ENCODE measurements around the gene FBXL17. TPM values are rescaled to one million over a fixed set of nuclear protein-coding genes. Genes with fewer than 3 reads are reported as not detected.

Gene FBXL17
- total and polyA plus RNA-seq, 2 of the 13 experiments (the other 11 are each of a cell fraction or from before 2014, with no cell fraction given), result 3.0 to 7.9 TPM

DNA sequence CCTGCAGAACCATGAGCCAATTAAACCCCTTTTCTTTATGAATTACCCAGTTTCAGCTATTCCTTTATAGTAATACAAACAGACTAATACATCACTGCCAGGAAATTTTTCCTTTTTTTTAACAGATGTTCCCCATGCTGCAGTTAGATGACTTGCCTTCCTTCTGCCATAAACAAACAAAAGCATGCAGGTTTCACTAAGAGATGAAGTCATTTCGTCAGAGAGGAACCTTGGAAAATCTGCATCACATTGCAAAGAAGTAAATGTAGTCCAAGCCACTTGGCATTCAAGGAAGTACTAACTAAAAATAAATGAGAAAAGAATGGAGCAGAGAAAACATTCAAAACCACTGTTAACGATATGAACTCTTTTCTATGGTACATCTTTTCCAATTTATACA, 517.1 kb downstream of the FBXL17 start (continued):
- TF ChIP-seq, protein P1, sequence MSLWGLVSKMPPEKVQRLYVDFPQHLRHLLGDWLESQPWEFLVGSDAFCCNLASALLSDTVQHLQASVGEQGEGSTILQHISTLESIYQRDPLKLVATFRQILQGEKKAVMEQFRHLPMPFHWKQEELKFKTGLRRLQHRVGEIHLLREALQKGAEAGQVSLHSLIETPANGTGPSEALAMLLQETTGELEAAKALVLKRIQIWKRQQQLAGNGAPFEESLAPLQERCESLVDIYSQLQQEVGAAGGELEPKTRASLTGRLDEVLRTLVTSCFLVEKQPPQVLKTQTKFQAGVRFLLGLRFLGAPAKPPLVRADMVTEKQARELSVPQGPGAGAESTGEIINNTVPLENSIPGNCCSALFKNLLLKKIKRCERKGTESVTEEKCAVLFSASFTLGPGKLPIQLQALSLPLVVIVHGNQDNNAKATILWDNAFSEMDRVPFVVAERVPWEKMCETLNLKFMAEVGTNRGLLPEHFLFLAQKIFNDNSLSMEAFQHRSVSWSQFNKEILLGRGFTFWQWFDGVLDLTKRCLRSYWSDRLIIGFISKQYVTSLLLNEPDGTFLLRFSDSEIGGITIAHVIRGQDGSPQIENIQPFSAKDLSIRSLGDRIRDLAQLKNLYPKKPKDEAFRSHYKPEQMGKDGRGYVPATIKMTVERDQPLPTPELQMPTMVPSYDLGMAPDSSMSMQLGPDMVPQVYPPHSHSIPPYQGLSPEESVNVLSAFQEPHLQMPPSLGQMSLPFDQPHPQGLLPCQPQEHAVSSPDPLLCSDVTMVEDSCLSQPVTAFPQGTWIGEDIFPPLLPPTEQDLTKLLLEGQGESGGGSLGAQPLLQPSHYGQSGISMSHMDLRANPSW (CRISPR knock-in tag; IDR thresholded peaks at IDR 0.05; ENCODE audit: borderline replicate concordance), result no peak
- TF ChIP-seq ZNF326 (CRISPR knock-in tag; IDR thresholded peaks at IDR 0.05; ENCODE audit: borderline replicate concordance), result no peak
- TF ChIP-seq KAT8 (CRISPR knock-in tag; IDR thresholded peaks at IDR 0.05), result no peak
- no peak for TF ChIP-seq CBFB (CRISPR knock-in tag; IDR thresholded peaks at IDR 0.05)
- TF ChIP-seq KDM3A (CRISPR knock-in tag; IDR thresholded peaks at IDR 0.05; ENCODE audit: low read depth), result no peak
- no peak for TF ChIP-seq ZSCAN22 (CRISPR knock-in tag; IDR thresholded peaks at IDR 0.05)
- no peak for TF ChIP-seq ZSCAN9 (CRISPR knock-in tag; IDR thresholded peaks at IDR 0.05; ENCODE audit: borderline replicate concordance)
- no peak for TF ChIP-seq HNRNPK (IDR thresholded peaks at IDR 0.05; ENCODE audit: low read depth, low read length, poor library complexity, severe bottlenecking)
- TF ChIP-seq, protein P2, sequence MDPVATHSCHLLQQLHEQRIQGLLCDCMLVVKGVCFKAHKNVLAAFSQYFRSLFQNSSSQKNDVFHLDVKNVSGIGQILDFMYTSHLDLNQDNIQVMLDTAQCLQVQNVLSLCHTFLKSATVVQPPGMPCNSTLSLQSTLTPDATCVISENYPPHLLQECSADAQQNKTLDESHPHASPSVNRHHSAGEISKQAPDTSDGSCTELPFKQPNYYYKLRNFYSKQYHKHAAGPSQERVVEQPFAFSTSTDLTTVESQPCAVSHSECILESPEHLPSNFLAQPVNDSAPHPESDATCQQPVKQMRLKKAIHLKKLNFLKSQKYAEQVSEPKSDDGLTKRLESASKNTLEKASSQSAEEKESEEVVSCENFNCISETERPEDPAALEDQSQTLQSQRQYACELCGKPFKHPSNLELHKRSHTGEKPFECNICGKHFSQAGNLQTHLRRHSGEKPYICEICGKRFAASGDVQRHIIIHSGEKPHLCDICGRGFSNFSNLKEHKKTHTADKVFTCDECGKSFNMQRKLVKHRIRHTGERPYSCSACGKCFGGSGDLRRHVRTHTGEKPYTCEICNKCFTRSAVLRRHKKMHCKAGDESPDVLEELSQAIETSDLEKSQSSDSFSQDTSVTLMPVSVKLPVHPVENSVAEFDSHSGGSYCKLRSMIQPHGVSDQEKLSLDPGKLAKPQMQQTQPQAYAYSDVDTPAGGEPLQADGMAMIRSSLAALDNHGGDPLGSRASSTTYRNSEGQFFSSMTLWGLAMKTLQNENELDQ (CRISPR knock-in tag; IDR thresholded peaks at IDR 0.05; ENCODE audit: borderline replicate concordance), result no peak
- no peak for TF ChIP-seq KLF13 (CRISPR knock-in tag; IDR thresholded peaks at IDR 0.05)
- TF ChIP-seq ZNF121 (CRISPR knock-in tag; IDR thresholded peaks at IDR 0.05), result no peak
- TF ChIP-seq SOX5 (CRISPR knock-in tag; IDR thresholded peaks at IDR 0.05; ENCODE audit: borderline replicate concordance), result no peak
